KMS-11 (cell line): ENCODE measurements around the gene UBXN2A.
"Not testable (repeated sequence)": the region's sequence is repeated elsewhere in the genome, so short reads cannot be mapped to it uniquely, and the experiment has no call there.

ENCODE experiments used
- H2AFZ ChIP-seq: fragments of 200-600 bp; sonication (generic); 2 replicates; pipeline ENCODE4 v1.6.1; 2016; ENCODE audit warnings: antibody characterized with exemption, mixed run types, low read depth
- H3K27ac ChIP-seq: fragments of 200-600 bp; sonication (generic); 2 replicates; pipeline ENCODE4 v1.6.1; 2016; ENCODE audit warnings: mild to moderate bottlenecking, mixed run types
- H3K27me3 ChIP-seq: fragments of 200-600 bp; sonication (generic); 2 replicates; pipeline ENCODE4 v1.6.1; 2017; ENCODE audit warnings: mild to moderate bottlenecking, low read depth, mixed run types, moderate library complexity; ENCODE audit not compliant: insufficient read depth
- H3K36me3 ChIP-seq: fragments of 200-600 bp; sonication (generic); 2 replicates; pipeline ENCODE4 v1.6.1; 2017; ENCODE audit warnings: mild to moderate bottlenecking, mixed run types; ENCODE audit not compliant: insufficient read depth
- H3K4me1 ChIP-seq: fragments of 200-600 bp; sonication (generic); 2 replicates; pipeline ENCODE4 v1.6.1; 2016; ENCODE audit warnings: mild to moderate bottlenecking, low read depth, mixed run types; ENCODE audit not compliant: poor library complexity, severe bottlenecking
- H3K4me2 ChIP-seq: fragments of 200-600 bp; sonication (generic); 2 replicates; pipeline ENCODE4 v1.7.0; 2016; ENCODE audit warnings: mild to moderate bottlenecking, mixed run types
- H3K4me3 ChIP-seq: fragments of 200-600 bp; sonication (generic); IDR thresholded peaks from 2 replicates; pipeline ENCODE4 v1.6.1; 2017; ENCODE audit warnings: low read depth, low read length, mixed read lengths; ENCODE audit not compliant: insufficient read depth
- H3K79me2 ChIP-seq: fragments of 200-600 bp; sonication (generic); 2 replicates; pipeline ENCODE4 v1.6.1; 2016; ENCODE audit warnings: low read depth, mixed run types; ENCODE audit not compliant: insufficient read depth
- H3K9ac ChIP-seq: fragments of 200-600 bp; sonication (generic); 2 replicates; pipeline ENCODE4 v1.6.1; 2016; ENCODE audit warnings: mild to moderate bottlenecking, mixed run types
- H4K20me1 ChIP-seq: fragments of 200-600 bp; sonication (generic); 2 replicates; pipeline ENCODE4 v1.6.1; 2016; ENCODE audit warnings: mild to moderate bottlenecking, mixed run types; ENCODE audit not compliant: insufficient read depth
- CTCF ChIP-seq: fragments of 200-600 bp; sonication (generic); conservative IDR thresholded peaks from 2 replicates; pipeline ENCODE4 v1.6.1; 2017; ENCODE audit warnings: low read depth, mild to moderate bottlenecking, antibody characterized with exemption, low read length, moderate library complexity, mixed read lengths

UBXN2A gene

GRCh38 chr2:24026233-24026632, 86.0 kb downstream of the UBXN2A start:
- no peak for TF ChIP-seq CTCF
- H3K9ac ChIP-seq = no peak overlapping the region
- H3K4me2 ChIP-seq = no peak overlapping the region
- H4K20me1 ChIP-seq = no peaks in the 10 kb centered on the region
- no peaks in the 10 kb centered on the region for H3K27me3 ChIP-seq
- no peaks in the 10 kb centered on the region for H3K4me1 ChIP-seq
- H3K79me2 ChIP-seq = no peaks in the 10 kb centered on the region
- H3K27ac ChIP-seq = no peak overlapping the region
- no peak overlapping the region for H3K4me3 ChIP-seq
- H2AFZ ChIP-seq = no peak overlapping the region
- no peaks in the 10 kb centered on the region for H3K36me3 ChIP-seq

- Histone ChIP-seq H3K36me3 (no peaks in the 10 kb centered on the region; the same call in 1 of the 2 replicates), H3K4me1 (no peaks in the 10 kb centered on the region), H2AFZ (no peak overlapping the region), H3K27me3 (no peaks in the 10 kb centered on the region), H3K27ac (no peak overlapping the region), H3K4me2 (no peak overlapping the region), H4K20me1 (no peaks in the 10 kb centered on the region), H3K4me3 (no peak overlapping the region), H3K79me2 (peaks cover 8% of the 10 kb centered on the region; the same call in 1 of the 2 replicates), H3K9ac (no peak overlapping the region)
- no peak for TF ChIP-seq CTCF
Observed at GRCh38 chr2:24038786-24039499, 98.7 kb downstream of the UBXN2A start.

DNA sequence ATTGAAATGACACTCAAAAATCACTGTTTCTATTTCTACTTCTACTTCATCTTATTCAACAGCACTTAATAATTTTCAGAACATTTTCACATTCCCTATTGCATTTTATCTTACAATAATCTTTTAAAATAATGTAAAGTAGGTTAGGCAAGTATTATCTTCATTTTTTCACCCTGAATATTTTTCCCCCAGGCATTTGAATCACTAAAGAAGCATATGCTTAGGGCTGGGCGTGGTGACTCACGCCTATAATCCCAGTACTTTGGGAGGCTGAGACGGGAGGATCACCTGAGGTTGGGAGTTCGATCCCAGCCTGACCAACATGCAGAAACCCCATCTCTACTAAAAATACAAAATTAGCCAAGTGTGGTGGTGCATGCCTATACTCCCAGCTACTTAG, 100.2 kb downstream of the UBXN2A start:
- Histone ChIP-seq H3K79me2 (peaks cover 8% of the 10 kb centered on the region; the same call in 1 of the 2 replicates), H2AFZ (no peak overlapping the region), H3K4me2 (no peak overlapping the region), H3K27me3 (no peaks in the 10 kb centered on the region), H3K4me1 (no peaks in the 10 kb centered on the region), H4K20me1 (no peaks in the 10 kb centered on the region), H3K4me3 (no peak overlapping the region), H3K36me3 (no peaks in the 10 kb centered on the region; the same call in 1 of the 2 replicates), H3K9ac (no peak overlapping the region), H3K27ac (no peak overlapping the region)
- TF ChIP-seq CTCF = no peak

DNA sequence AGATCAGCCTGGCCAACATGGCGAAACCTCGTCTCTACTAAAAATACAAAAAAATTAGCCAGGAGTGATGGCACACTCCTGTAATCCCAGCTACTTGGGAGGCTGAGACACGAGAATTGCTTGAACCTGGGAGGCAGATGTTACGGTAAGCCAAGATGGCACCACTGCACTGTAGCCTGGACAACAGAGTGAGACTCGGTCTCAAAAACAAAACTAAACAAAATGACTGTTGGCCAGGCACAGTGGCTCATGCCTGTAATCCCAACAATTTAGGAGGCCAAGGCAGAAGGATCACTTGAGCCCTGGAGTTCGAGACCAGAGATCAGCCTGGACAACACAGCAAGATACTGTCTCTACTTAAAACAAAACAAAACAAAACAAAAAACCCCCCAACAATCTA, 102.9 kb downstream of the UBXN2A start:
- H4K20me1 ChIP-seq, H3K27ac ChIP-seq, H3K4me2 ChIP-seq, H3K79me2 ChIP-seq, H3K9ac ChIP-seq, H3K4me3 ChIP-seq, H2AFZ ChIP-seq, H3K36me3 ChIP-seq, H3K27me3 ChIP-seq: not testable (repeated sequence)
- H3K4me1 ChIP-seq = peaks cover 14% of the 10 kb centered on the region
